ENCODE measurements around the gene ANKH.
A peak's percentile ranks its signal among the peaks of the same experiment; 100 is the strongest.

The ANKH gene

GRCh38 chr5:14757850-14758249 lies 113.7 kb downstream of the ANKH start:
- no peak for DNase-seq

DNA sequence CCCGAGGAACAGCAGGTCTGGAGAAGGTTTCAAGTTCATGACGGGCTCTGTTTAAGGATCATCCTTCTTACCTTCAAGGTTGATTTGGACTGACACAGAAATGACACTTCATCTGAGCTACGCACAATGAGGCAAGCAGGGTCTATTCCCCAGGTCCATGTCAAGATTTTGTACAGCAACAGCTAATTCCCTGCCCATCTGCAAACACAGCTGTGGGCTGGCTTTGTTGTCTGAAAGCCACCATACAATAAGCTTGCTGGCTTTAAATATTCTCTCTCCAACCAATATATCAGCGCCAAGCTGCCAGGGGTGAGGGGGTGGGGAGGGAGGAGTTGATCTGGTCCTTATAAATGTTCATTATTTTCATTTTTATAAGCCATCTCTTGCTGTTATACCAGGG lies 115.1 kb downstream of the ANKH start:
- peak; percentile 83 for DNase-seq

GRCh38 chr5:14753947-14754346 lies 117.6 kb downstream of the ANKH start:
- DNase-seq = no peak

GRCh38 chr5:14753292-14753691 lies 118.3 kb downstream of the ANKH start:
- no peak for DNase-seq

GRCh38 chr5:14752497-14753071 lies 119.0 kb downstream of the ANKH start:
- peak; percentile 62 for DNase-seq

DNA sequence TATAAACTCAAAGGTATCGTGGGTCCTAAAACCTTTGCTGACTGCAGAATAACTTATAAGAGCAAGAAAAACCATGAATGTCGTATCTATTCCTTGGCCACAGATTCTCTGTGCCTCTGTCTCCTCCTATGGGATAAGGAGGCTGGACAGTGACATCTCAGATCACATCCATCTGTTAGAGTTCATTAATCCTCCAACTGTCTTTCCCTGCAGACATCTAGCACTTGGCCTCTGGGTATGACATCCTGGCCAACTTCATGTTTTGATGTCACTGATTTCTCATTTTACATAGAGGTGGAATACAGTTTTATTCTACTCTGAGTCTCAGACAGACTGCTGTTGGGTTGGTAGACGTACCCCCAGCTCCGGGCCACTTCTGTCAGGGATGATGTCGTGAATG lies 120.9 kb downstream of the ANKH start:
- no peak for DNase-seq

- no peak for DNase-seq
Measured at GRCh38 chr5:14749579-14750101, 121.9 kb downstream of the ANKH start.

- DNase-seq = no peak
Measured at GRCh38 chr5:14748180-14748900, 123.2 kb downstream of the ANKH start.

DNA sequence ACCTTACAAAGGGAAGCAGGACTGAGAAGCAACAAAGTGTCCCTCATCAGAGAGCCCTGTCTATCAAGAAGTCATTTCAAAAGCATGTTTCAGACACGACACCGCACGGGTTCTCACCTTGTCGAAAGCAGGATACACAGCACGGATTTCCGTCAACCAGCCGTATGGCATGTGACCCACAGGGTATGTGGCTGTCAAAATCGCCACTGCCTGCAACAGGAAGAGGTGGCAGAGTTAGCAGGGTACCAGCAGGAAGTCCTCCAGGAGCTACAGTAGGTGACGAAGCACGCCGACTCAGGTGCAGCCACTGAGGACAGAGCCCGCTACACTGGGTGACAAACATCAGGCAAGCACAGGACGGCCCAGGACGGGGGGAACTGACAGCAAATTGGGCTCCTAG lies 125.8 kb downstream of the ANKH start:
- no peak for DNase-seq

GRCh38 chr5:14745188-14745563 lies 126.4 kb downstream of the ANKH start:
- DNase-seq = no peak

DNA sequence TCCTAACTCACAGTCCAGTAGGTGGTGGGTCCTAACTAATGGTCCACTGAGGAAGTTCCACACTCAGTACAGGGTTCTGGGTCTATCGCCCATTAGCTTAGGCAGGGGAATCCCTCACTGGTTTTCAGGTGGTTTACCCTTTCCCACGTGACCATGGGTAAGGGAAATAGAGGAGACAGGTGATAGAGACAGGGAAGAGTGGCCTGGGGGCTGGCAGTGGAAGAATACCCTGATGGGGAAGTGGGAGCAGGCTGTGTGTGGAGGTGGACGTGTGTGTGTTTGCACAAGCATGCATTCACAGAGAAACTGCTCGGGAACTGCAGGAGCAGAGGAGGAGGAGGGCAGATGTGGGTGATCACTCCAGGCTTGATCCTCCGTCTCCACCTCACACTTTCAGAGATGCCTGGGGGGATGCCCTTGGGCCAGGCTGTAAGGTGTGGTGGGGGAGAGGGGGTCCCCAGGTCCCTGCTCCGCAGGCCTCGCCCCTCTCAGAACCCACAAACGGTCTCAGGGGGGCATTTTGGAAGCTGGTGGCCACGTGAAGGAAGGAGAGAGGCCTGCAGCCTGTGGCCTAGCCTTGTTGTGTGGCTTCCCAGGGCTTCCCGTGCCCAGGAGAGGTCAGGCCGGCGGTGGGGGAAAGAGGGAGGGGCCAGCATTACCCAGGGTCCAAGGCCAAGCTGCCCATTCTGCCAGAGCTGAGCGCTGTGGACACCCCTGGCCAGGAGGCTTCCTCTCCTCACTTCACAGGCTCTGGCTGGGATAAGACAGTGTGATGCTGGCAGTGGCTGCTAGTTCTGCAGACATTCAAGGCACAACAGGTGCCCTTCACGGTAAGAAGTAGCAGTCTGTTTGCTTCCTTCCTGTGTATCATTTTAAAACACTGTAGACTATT lies 127.0 kb downstream of the ANKH start:
- DNase-seq = no peak

GRCh38 chr5:14743601-14744295 lies 127.8 kb downstream of the ANKH start:
- DNase-seq = no peak

GRCh38 chr5:14742498-14742897 lies 129.1 kb downstream of the ANKH start:
- DNase-seq = peak; percentile 96

- DNase-seq = peak; percentile 81
Measured at GRCh38 chr5:14741801-14742440, 129.7 kb downstream of the ANKH start.

GRCh38 chr5:14741131-14741530 lies 130.4 kb downstream of the ANKH start:
- no peak for DNase-seq

- DNase-seq = no peak
Measured at GRCh38 chr5:14739981-14740380, 131.6 kb downstream of the ANKH start.

DNA sequence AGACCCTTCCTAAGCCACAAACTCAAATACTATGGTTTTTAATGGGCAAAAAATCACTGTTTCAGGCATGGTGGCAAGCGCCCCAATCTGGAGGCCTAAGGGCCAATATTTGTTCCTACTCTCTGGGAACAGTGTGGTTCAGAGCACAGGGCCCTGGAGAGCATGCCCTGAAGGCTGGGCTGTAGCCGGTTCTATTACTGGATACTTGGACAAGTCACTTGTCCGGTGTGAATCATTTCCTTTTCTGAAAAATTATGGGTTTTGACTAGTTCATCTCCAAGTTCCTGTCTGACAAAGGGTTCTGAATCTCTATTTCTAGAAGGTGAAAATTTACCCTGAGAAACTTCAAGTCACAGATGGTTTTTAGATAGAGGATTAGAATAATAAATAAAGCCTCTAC lies 132.0 kb downstream of the ANKH start:
- no peak for DNase-seq

DNA sequence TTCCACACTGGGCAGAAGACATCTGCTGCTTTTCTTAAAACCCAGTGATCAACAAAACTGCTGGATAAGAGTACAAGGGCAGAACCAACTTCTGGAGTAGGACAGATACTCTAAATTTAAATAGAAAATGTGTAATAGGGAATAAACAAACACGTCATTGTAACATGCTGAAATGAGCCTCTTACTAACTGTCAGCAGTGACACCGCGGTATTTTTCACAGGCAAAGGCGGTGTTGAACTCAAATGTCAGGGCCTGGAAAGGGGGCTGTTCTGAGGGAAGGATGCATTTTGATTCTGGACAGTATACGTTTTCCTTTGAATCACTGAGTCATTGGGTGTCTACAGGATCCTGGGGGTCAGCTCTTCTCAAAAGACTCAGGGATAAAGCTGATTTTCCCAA lies 133.5 kb downstream of the ANKH start:
- DNase-seq = no peak

GRCh38 chr5:14737291-14737690 lies 134.3 kb downstream of the ANKH start:
- no peak for DNase-seq

DNA sequence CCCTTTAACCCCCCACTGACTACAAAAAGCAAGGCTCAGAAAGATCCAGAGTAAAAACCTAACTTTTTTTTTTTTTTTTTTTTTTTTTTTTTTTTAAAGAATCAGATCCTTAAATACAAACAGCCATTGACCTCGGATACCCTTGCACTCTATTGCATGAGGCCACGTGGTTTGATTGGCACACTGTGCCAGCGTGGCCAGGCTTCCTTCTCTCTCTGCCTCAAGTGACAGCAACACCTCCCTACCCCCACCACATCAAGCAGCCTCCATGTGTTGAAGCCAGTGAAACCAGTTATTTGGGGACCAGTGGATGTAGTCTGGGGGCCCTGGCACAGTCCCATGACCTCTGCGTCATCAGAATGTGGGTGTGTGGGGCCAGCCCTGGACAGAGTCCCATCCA lies 135.6 kb downstream of the ANKH start:
- DNase-seq = no peak

- DNase-seq = no peak
Measured at GRCh38 chr5:14734396-14734795, 137.2 kb downstream of the ANKH start.

GRCh38 chr5:14733661-14734060 lies 137.9 kb downstream of the ANKH start:
- DNase-seq = no peak

DNA sequence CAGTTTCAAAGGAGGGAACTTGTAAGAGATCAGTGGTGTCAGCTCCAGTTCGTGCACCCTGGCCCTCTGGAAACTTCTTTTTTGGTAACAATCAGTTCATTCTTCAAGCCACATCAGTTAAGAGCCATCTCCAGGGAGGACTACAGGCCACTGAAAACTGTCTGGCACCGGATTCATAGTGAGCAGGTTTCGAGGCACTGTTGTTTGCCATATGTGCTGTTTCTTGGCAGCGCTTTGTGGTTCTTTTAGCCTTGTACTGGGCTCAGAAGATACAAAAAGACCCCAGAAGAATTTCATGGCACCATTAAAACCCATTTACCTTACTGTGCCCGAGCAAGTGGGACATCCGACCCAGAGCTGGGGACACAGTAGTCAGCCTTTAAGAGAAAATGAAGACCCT lies 138.6 kb downstream of the ANKH start:
- DNase-seq = no peak
